GM12872 (cell line): ENCODE data around the gene NOXA1.

ENCODE experiments used
- TF ChIP-seq, protein P1 (sequence below): IDR thresholded peaks from 3 replicates; pipeline ENCODE4 v1.5.1; 2011; ENCODE audit warnings: low read depth, mild to moderate bottlenecking, low read length, moderate library complexity; ENCODE audit not compliant: insufficient read depth

Gene NOXA1

DNA sequence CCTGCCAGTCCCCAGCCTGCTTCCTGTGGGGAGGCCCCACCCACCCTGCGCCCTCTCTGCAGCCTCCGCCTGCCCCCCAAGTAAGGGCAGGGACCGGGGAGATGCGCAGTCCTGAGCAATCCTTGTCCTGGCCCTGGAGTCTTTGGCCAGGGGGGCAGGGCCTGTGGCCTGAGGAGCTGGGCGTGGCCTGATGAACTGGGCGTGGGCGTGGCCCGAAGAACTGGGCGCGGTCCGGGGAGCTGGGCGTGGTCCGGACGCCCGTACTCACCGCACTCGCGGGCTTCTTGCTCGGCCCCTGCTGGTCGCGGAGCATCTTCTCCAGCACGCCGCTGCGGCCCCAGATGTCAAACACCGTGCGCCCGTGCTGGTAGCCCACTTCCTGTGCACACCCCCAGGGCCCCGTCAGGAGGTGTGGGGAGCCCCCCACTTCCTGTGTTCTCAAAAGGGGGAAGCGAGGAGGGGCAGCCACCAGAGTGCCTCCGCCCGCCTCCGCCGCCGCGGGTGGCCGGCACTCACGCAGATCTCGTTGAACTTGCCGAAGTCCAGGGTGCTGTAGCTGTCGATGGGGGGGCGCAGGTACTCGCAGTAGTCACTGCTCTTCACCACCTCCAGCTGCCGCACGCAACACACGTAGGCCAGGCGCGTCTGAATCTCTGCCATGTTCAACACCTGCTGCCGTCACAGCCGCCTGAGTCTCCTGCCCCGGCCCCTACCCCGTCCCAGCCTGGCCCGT, 38.6 kb downstream of the NOXA1 start:
- TF ChIP-seq, protein P1, sequence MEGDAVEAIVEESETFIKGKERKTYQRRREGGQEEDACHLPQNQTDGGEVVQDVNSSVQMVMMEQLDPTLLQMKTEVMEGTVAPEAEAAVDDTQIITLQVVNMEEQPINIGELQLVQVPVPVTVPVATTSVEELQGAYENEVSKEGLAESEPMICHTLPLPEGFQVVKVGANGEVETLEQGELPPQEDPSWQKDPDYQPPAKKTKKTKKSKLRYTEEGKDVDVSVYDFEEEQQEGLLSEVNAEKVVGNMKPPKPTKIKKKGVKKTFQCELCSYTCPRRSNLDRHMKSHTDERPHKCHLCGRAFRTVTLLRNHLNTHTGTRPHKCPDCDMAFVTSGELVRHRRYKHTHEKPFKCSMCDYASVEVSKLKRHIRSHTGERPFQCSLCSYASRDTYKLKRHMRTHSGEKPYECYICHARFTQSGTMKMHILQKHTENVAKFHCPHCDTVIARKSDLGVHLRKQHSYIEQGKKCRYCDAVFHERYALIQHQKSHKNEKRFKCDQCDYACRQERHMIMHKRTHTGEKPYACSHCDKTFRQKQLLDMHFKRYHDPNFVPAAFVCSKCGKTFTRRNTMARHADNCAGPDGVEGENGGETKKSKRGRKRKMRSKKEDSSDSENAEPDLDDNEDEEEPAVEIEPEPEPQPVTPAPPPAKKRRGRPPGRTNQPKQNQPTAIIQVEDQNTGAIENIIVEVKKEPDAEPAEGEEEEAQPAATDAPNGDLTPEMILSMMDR = peak; percentile 27; the same call in 1 of the 3 replicates

DNA sequence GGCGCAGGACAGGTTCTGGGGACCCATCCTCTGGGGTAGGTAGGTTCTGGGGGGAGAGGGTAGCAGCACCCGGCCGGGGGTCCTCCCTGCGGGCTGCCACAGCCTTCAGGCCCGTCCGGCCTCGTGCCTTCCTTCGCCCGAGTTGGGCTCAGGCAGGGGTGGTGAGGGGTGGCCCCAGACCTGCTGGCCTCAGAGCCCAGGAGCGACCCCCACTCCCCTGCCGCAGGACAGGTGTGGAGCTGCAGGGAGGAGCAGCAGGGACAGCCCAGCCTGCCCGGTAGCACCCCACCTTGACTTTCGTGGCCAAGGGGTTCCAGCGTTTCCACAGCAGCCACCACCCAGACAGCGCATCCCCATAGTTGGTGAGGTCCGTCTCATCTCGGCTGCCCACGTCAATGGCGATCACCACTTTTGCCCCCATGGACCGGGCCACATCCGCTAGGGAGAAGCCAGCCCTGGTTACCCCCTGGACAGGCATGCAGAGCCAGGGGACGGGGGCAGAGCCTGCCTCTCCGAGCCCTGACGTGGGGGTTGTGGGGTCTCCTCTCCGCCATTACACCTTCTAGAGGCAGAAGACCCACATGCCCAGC, 39.3 kb downstream of the NOXA1 start:
- TF ChIP-seq, protein P1 = no peak

DNA sequence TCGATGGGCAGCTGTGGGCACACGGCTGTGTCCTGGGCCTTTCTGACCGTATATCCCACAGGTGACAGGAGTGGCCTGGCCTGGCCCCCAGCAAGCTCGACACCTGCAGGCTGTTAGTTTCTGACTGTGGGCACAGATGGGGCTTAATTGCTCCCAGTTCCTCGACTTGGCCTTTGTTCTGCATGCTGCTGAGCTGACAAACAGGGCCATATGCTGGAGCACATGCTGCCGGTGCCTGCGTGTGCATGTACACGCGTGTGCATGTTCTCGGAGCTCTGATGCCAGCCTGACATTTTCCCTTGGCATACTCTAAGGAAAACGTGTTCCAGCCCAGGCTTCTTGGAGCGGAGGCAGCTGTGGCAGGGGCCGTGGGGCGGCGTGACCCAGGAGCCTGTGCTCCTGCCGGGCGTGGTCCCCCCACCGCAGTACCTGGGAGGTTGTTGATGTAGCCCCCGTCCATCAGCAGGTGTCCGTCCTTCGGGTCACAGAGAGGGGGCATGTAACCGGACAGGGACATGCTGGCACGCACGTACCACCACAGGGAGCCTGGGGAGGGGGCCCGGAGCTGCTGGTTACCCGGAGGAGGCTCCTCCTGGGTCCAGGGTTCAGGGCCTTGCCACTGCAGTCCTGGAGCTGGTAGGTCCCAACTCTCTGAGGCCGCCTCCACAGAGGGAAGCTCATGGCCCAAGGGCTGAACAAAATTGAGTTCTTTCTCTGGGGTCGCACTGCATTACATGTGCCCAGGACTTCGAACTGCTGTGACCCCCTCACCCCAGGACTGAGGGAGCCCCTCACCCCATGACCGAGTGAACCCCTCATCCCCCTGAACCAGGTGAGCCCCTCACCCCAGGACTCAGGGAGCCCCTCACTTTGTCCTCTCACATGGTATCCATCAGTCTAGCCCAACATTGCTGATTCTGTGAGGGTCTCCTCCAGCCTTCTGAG, 40.1 kb downstream of the NOXA1 start:
- TF ChIP-seq, protein P1 = no peak

DNA sequence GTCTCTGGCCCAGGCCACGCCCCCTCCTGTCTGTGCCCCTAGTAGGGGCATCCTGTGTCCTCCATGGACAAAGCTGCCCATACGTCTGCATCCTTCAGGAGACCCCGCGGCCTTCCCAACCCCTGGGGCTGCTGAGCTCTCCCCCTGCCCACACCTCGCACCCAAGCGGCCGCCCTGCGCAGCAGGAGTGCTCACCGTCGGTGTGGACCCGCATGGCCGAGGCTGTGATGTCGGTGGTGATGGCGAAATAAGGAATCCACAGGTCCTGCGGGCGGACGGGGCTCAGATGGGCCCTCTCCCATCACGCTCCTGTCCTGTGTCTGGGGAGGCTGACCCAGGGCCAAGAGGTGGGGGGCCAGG, 40.7 kb downstream of the NOXA1 start:
- TF ChIP-seq, protein P1 = no peak

DNA sequence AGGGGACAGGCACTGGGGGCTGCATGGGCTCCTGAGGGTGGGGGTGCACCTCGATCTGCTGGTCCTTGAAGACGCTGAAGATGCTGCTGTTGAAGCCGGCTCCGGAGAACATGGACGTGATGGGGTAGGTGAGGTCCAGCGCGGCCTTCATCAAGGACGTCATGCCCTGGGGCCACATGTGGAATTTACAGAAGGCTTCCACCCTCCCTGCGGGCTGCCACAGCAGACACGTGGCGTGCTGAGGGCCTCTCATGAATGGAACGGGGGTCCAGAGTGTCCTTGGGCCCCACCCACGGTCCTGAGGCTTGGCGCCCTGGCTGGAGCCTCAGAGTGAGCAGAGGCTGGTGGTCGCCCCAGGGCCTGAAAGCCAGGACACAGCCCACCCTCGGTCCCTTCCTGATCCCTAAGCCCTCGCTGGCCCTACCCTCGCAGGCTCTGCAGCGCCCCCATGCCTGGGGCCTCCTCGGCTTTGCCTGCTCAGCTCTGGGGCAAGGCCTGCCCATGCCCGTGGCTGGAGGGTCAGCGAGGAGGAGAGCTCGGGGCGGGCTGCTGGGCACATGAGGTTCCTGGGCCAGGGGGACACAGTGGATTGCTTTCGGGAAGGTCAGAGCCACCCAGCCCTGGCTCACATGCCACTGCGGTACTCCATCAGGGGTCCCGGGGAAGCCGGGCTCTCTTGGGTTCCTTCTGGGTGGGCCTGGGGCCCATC, 41.3 kb downstream of the NOXA1 start:
- TF ChIP-seq, protein P1 = no peak

DNA sequence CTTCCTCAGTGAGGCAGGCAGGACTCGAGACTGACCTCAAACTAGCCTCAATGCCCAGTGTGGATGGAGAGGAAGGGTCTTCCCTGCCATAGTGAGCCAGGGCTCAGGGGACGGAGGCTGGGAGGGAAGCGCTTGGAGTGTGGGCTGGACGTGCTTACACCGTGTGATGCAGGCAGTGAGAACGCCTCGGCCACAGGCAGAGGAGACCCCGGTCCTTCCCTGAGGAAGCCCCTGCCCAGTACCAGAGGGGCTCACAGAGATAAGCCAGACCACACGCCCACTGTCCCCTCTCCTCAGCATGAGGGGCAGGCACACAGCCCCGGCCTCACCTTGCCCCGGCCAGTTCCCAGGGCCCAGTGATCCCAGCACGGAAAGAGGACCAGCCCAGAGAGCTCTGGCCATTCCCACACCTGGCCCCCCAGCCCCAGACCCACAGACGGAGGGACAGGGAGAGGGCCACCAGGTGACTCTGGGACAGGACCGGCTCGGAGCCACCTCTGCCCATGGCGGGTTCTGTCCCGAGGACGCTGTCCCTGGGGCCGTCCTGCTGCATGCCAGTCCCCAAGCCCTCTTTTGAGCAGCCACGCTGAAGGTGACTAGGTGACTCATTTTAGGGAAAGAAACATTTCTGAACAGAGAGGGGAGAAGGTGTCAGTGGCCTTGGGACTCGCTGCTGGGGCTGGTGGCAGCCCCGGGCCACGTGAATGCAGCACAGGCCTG, 42.0 kb downstream of the NOXA1 start:
- TF ChIP-seq, protein P1 = no peak
